Iris pigment epithelial cell (primary cell): ENCODE results near the gene CGB1.
"Not testable (repeated sequence)": the region's sequence is repeated elsewhere in the genome, so short reads cannot be mapped to it uniquely, and the experiment has no call there.

Source experiments
- DNase-seq: peaks from one replicate; pipeline ENCODE4 v3.0.0-alpha.2; 2011; ENCODE audit warnings: low read depth

The CGB1 gene

GRCh38 chr19:49057636-49058234 is 21.0 kb upstream of the CGB1 start, which contains the start of gene CGB7:
TSS of gene CGB7 (minus strand) at chr19:49057749. CDS start at chr19:49055375, 2,374 bp downstream.
- peak; percentile 57 for DNase-seq

- not testable (repeated sequence) for DNase-seq
Measured at GRCh38 chr19:49056902-49057596, 20.4 kb upstream of the CGB1 start.

- peak; percentile 44 for DNase-seq
Measured at GRCh38 chr19:49056101-49056901, 19.6 kb upstream of the CGB1 start.

DNA sequence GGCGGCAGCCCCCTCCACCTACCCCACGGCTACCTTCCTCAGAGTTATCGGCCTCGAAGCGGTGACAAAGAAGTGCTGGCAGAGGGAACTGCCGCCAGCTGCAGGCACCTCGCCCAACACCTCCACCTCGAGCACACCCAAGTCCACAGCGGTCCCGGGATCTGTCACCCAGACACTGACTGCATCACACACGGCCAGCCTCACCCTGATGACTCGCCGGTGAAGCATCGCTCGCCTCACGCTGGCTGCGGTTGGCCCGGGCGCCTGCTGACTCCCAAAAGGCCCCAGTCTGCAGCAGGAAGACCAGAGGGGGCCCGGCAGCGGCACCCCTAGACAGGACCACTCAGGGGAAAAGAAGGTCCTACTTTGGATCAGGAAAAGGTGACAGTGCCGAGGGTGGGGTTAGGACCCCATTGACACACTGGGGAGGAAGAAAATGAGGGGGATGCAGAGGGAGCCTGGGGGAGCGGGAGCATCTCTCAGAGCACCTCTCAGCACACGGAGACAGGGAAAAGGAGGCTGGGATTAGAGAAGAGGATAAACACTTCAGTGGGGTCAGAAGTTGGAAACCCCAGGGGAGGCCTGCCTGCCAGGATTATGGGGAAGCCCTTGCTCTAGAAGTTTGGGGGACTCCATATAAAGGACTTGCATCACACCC is 13.8 kb upstream of the CGB1 start:
- DNase-seq, result peak; percentile 67

DNA sequence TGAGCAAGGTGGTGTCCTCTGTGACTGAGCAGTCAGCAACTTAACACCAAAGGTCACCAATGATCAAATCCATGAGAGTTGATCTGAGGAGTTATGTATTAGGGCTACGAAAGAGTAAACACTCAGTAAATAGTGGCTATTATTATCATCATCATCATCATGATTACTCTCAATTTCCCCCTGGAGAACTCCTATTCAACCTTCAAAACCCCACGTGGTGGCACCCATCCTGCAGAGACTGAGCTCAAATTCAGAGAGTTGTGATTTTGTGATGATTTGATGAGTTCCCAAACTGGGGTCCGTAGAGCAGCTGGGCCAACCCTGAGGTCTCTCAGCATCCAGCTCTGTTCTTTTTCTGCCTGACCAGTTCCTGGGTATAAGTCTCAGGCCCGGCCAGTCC is 13.1 kb upstream of the CGB1 start:
- not testable (repeated sequence) for DNase-seq

DNA sequence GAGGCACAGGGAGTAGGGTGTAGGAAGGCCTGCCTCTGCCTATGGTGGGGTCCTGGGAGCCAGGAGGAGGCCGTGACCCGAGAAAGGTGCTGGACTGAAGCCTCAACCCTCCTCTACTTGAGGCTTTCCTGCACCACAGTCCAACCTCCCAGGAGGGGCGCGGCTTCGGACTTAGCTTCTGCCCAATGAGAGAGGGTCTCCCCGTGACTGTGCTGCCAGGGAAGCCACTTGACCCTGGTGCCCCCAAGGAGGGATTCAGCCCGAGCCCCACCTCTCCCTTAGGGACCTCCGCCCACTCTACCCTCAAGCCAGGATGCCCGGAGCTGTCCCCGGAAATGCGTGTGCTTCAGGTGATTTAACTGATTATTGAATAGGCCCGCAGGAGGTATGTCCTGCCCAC is 12.3 kb upstream of the CGB1 start, which contains the start of gene CGB8:
CGB8 (minus strand) TSS at position 101 of the 400 bp plus-strand sequence. CDS start 372 bp downstream, outside the sequence.
- not testable (repeated sequence) for DNase-seq

DNA sequence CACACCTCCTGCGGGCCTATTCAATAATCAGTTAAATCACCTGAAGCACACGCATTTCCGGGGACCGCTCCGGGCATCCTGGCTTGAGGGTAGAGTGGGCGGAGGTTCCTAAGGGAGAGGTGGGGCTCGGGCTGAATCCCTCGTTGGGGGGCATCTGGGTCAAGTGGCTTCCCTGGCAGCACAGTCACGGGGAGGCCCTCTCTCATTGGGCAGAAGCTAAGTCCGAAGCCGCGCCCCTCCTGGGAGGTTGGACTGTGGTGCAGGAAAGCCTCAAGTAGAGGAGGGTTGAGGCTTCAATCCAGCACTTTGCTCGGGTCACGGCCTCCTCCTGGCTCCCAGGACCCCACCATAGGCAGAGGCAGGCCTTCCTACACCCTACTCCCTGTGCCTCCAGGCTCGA is 6.9 kb upstream of the CGB1 start, which contains the start of gene CGB5:
CGB5 (plus strand) TSS at position 301 of the 400 bp plus-strand sequence. CDS start 362 bp downstream, outside the sequence.
- not testable (repeated sequence) for DNase-seq

DNA sequence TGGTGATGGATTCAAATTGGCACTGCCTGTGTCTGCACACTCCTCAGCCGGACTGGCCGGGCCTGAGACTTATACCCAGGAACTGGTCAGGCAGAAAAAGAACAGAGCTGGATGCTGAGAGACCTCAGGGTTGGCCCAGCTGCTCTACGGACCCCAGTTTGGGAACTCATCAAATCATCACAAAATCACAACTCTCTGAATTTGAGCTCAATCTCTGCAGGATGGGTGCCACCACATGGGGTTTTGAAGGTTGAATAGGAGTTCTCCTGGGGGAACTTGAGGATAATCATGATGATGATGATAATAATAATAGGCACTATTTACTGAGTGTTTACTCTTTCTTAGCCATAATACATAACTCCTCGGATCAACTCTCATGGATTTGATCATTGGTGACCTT is 6.0 kb upstream of the CGB1 start:
- DNase-seq, result not testable (repeated sequence)

- no peak for DNase-seq
Measured at GRCh38 chr19:49042177-49042576, 5.5 kb upstream of the CGB1 start.

DNA sequence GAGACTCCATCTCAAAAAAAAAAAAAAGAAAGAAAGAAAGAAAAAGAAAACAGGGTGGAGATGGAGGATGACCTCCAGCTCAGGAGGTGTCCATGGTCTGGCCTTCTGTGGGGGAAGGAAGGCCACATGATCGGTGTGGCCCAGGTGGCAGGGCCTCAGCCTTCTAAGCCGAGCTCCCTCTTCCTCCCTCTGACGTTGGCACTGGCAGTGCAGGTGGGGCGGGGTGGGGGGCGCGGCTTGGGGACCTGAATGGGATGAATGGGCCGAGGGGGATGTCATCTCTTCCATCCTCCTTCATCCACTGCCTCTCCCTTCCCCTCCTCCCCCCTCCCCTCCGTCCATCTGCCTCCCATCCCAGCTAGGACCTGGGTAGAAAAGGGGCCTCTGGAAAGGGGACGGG is 3.0 kb upstream of the CGB1 start:
- not testable (repeated sequence) for DNase-seq

GRCh38 chr19:49038557-49039276 is 2.0 kb upstream of the CGB1 start:
- peak; percentile 78 for DNase-seq

DNA sequence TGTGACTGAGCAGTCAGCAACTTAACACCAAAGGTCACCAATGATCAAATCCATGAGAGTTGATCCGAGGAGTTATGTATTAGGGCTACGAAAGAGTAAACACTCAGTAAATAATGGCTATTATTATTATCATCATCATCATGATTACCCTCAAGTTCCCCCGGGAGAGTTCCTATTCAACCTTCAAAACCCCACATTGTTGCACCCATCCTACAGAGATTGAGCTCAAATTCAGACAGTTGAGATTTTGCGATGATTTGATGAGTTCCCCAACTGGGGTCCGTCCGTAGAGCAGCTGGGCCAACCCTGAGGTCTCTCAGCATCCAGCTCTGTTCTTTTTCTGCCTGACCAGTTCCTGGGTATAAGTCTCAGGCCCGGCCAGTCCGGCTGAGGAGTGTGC is 1.4 kb upstream of the CGB1 start:
- not testable (repeated sequence) for DNase-seq

- DNase-seq, result not testable (repeated sequence)
Measured at GRCh38 chr19:49031642-49032301, 4.9 kb downstream of the CGB1 start, which contains the start of gene CGB2. TSS of gene CGB2 (plus strand) at chr19:49031890. CDS start at chr19:49032096, 206 bp downstream.

DNA sequence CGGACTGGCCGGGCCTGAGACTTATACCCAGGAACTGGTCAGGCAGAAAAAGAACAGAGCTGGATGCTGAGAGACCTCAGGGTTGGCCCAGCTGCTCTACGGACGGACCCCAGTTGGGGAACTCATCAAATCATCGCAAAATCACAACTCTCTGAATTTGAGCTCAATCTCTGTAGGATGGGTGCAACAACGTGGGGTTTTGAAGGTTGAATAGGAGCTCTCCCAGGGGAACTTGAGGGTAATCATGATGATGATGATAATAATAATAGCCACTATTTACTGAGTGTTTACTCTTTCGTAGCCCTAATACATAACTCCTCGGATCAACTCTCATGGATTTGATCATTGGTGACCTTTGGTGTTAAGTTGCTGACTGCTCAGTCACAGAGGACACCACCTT is 6.4 kb downstream of the CGB1 start:
- not testable (repeated sequence) for DNase-seq

GRCh38 chr19:49029749-49030148 is 6.9 kb downstream of the CGB1 start:
- peak; percentile 18 for DNase-seq

- not testable (repeated sequence) for DNase-seq
Measured at GRCh38 chr19:49028686-49029085, 8.0 kb downstream of the CGB1 start.

DNA sequence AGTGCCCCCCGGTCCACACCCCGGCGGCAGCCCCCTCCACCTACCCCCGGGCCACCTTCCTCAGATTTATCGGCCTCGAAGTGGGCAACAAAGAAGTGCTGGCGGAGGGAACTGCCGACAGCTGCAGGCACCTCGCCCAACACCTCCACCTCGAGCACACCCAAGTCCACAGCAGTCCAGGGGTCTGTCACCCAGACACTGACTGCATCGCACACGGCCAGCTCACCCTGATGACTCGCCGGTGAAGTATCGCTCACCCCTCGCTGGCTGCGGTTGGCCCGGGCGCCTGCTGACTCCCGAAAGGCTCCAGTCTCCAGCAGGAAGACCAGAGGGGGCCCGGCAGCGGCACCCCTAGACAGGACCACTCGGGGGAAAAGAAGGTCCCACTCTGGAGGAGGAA is 11.1 kb downstream of the CGB1 start:
- DNase-seq, result not testable (repeated sequence)

GRCh38 chr19:49025088-49025487 is 11.6 kb downstream of the CGB1 start:
- not testable (repeated sequence) for DNase-seq

DNA sequence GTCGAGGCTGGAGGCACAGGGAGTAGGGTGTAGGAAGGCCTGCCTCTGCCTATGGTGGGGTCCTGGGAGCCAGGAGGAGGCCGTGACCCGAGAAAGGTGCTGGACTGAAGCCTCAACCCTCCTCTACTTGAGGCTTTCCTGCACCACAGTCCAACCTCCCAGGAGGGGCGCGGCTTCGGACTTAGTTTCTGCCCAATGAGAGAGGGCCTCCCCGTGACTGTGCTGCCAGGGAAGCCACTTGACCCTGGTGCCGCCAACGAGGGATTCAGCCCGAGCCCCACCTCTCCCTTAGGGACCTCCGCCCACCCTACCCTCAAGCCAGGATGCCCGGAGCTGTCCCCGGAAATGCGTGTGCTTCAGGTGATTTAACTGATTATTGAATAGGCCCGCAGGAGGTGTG is 12.5 kb downstream of the CGB1 start, which contains the start of gene CGB3:
CGB3 (minus strand) TSS at position 101 of the 400 bp plus-strand sequence. CDS start 362 bp downstream, outside the sequence.
- not testable (repeated sequence) for DNase-seq

DNA sequence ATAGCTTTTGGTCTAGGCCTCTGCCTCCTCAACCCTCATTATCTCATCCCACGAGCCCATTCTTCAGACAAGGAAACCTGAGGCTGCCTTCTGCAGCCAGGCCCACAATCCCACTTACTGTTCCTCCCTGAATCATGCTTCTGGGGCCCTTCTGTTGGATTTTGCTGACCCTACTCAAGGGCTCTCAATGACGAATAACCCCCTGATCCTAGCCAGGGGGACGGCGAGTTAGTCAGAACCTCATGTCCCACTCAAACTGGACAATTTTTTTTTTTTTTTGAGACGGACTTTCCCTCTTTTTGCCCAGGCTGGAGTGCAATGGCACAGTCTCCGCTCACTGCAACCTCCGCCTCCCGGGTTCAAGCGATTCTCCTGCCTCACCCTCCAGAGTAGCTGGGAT is 14.6 kb downstream of the CGB1 start:
- DNase-seq, result no peak
